Measurements from ENCODE around the gene CBX4. TPM values are rescaled to one million over a fixed set of nuclear protein-coding genes. Genes with fewer than 3 reads are reported as not detected.

The CBX4 gene
- total RNA-seq, 1 experiment from 2014 or later, result 53.5 TPM

DNA sequence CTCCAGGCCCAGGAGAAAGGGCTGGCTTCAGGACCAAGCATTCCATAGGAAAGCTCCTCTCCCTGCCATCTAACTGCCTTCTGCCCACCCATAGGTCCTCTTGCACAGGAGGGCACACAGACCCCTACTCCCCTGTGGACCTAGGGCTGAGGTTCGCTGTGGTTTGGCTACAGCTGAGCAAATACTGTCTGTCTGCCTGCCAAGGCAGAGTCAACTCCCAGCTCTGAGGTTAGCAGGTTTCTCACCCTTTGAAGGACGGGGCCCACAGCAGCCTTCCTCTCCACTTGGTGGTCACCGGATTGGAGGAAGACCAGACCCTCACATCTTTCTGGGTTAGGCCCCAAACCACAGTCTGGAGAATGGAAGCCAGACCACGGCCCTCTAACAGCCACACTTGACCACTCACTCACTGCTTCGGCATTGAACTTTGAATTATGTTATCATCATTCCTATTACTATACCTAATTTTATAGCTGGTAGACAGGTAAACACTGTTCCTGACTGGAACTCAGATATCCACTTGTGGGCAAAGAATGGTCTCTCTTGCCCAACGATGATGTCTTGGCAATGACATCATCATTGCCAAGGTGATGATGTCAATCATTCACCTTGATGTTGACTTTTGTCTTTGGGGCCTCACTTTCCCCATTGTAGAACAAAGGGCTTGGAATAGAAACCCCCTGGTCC lies 14.2 kb downstream of the CBX4 start:
- H3K36me3 ChIP-seq (ENCODE audit: low read depth, low read length), result no peaks in the 10 kb centered on the region
- ATAC-seq (no peak), DNase-seq (no peak)
- ChIA-PET POLR2A (ENCODE audit: unreplicated experiment) (no interaction called here), CTCF (interaction anchor here (0.7 kb wide), 1 partner anchor 14 kb away, joined by 7 read pairs; no protein-coding TSS in a partner anchor)
- TF ChIP-seq EZH2 (IDR thresholded peaks at IDR 0.05; ENCODE audit: low read length, unreplicated experiment) (no peak), EZH2phosphoT487 (IDR thresholded peaks at IDR 0.05; ENCODE audit: borderline replicate concordance, low read length) (no peak)
- TF ChIP-seq, protein P1, sequence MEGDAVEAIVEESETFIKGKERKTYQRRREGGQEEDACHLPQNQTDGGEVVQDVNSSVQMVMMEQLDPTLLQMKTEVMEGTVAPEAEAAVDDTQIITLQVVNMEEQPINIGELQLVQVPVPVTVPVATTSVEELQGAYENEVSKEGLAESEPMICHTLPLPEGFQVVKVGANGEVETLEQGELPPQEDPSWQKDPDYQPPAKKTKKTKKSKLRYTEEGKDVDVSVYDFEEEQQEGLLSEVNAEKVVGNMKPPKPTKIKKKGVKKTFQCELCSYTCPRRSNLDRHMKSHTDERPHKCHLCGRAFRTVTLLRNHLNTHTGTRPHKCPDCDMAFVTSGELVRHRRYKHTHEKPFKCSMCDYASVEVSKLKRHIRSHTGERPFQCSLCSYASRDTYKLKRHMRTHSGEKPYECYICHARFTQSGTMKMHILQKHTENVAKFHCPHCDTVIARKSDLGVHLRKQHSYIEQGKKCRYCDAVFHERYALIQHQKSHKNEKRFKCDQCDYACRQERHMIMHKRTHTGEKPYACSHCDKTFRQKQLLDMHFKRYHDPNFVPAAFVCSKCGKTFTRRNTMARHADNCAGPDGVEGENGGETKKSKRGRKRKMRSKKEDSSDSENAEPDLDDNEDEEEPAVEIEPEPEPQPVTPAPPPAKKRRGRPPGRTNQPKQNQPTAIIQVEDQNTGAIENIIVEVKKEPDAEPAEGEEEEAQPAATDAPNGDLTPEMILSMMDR (conservative IDR thresholded peaks at IDR 0.05; ENCODE audit: low read depth, low read length), result no peak
- H2AFZ ChIP-seq (ENCODE audit: low read length), result no peak overlapping the region
- no peak overlapping the region for H3K27ac ChIP-seq (ENCODE audit: low read length)
- no peak overlapping the region for H3K4me3 ChIP-seq (ENCODE audit: low read length)
- no peaks in the 10 kb centered on the region for H3K27me3 ChIP-seq (ENCODE audit: low read length)
- no peaks in the 10 kb centered on the region for H3K9me3 ChIP-seq (ENCODE audit: low read length)
- H3K79me2 ChIP-seq (ENCODE audit: low read length), result no peaks in the 10 kb centered on the region
- BruUV-seq (replicated peaks), result no TSS peak
- intact Hi-C loops (cut with micrococcal nuclease), result no loop called here
- no peaks in the 10 kb centered on the region for H3F3A ChIP-seq (ENCODE audit: low read length, unreplicated experiment)
- no peak overlapping the region for H3K9ac ChIP-seq (ENCODE audit: low read length)
- no peaks in the 10 kb centered on the region for H3K9me2 ChIP-seq (replicated peaks; ENCODE audit: low read length)
- no peaks in the 10 kb centered on the region for H3K4me1 ChIP-seq (ENCODE audit: insufficient read depth, low read length)
- no peak overlapping the region for H3K4me2 ChIP-seq (ENCODE audit: low read length)
- no peaks in the 10 kb centered on the region for H4K20me1 ChIP-seq (ENCODE audit: low read length)

DNA sequence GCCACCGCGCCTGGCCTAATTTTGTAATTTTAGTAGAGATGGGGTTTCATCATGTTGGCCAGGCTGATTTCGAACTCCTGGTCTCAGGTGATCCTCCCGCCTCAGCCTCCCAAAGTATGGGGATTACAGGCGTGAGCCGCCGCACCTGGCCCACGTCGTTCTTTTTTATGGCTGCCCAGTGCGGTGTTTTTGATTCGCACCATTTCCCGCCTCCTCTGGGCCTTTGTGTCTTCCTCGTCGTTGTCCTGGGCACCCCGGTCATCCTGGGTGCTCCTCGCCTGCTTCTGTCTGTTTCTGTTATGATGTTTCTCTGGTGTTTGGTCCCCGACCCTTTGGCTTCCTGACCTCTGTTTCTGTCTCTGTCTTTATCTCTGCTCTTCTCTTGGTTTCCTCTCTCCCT lies 15.0 kb downstream of the CBX4 start:
- ChIA-PET CTCF (no interaction called here), POLR2A (ENCODE audit: unreplicated experiment) (no interaction called here)
- no peak for ATAC-seq

More for the DNA sequence above, 15.0 kb downstream of the CBX4 start:
- no peaks in the 10 kb centered on the region for H3K9me3 ChIP-seq (ENCODE audit: low read length)
- no peaks in the 10 kb centered on the region for H3K4me1 ChIP-seq (ENCODE audit: insufficient read depth, low read length)
- no peaks in the 10 kb centered on the region for H3K79me2 ChIP-seq (ENCODE audit: low read length)
- H2AFZ ChIP-seq (ENCODE audit: low read length), result no peak overlapping the region
- no peaks in the 10 kb centered on the region for H3K9me2 ChIP-seq (replicated peaks; ENCODE audit: low read length)
- intact Hi-C loops (cut with micrococcal nuclease), result no loop called here
- no peak overlapping the region for H3K27ac ChIP-seq (ENCODE audit: low read length)
- no peak overlapping the region for H3K4me3 ChIP-seq (ENCODE audit: low read length)
- H3K4me2 ChIP-seq (ENCODE audit: low read length), result no peak overlapping the region
- no peak for TF ChIP-seq EZH2phosphoT487 (IDR thresholded peaks at IDR 0.05; ENCODE audit: borderline replicate concordance, low read length)
- TF ChIP-seq EZH2 (IDR thresholded peaks at IDR 0.05; ENCODE audit: low read length, unreplicated experiment), result no peak
- TF ChIP-seq, protein P1 (conservative IDR thresholded peaks at IDR 0.05; ENCODE audit: low read depth, low read length), result no peak
- H3K27me3 ChIP-seq (ENCODE audit: low read length), result no peaks in the 10 kb centered on the region
- H3K9ac ChIP-seq (ENCODE audit: low read length), result no peak overlapping the region
- H4K20me1 ChIP-seq (ENCODE audit: low read length), result no peaks in the 10 kb centered on the region
- no peaks in the 10 kb centered on the region for H3F3A ChIP-seq (ENCODE audit: low read length, unreplicated experiment)
- BruUV-seq (replicated peaks), result no TSS peak
- H3K36me3 ChIP-seq (ENCODE audit: low read depth, low read length), result no peaks in the 10 kb centered on the region
- no peak for DNase-seq

Data from PC-3 (cell line).